Sciatic nerve (tissue), 2 donors: Measurements from ENCODE around the gene RAB40B. TPM values are rescaled to one million over a fixed set of nuclear protein-coding genes. Genes with fewer than 3 reads are reported as not detected.

Source experiments
- ATAC-seq: fragments of 200-7000 bp; cut with Tn5 transposase; one replicate; pipeline ENCODE4 v1.9.1; 2020; ENCODE audit warnings: mild to moderate bottlenecking, moderate library complexity
- DNase-seq: peaks from one replicate; pipeline ENCODE4 v3.0.0-alpha.2; 2020; ENCODE audit warnings: low spot score
- intact Hi-C: fragments of 100-400 bp; cut with DNase I; formaldehyde crosslinking; loops from one replicate; pipeline ENCODE4 v1.14.2; 2022
- total RNA-seq: library from RNA; stranded (reverse); fragmentation: NEBNext Ultra II Directional; extraction: Animal tissue kit (Norgen Biotek cat#: 25700); gene quantifications from one replicate; pipeline ENCODE4 v1.2.1, GENCODE V29; 2021
- donor health status: DM: no; HTN: no; CAD: no.
- donor health status: DM: no; HTN: no; CAD: no.

RAB40B gene
- total RNA-seq, 1 donor from 2014 or later: 30.3 TPM

- DNase-seq (no peak), ATAC-seq (no peak)
- intact Hi-C loops: no loop called here
Observed at GRCh38 chr17:82718986-82719685, 20.6 kb upstream of the RAB40B start.

GRCh38 chr17:82716203-82717010, 17.9 kb upstream of the RAB40B start, which contains the start of gene FN3KRP:
FN3KRP (plus strand) TSS chr17:82716706; CDS start chr17:82716756, 50 bp downstream.
- peak; percentile 95 for ATAC-seq
- intact Hi-C loops: no loop called here
- peak; percentile 95 for DNase-seq

DNA sequence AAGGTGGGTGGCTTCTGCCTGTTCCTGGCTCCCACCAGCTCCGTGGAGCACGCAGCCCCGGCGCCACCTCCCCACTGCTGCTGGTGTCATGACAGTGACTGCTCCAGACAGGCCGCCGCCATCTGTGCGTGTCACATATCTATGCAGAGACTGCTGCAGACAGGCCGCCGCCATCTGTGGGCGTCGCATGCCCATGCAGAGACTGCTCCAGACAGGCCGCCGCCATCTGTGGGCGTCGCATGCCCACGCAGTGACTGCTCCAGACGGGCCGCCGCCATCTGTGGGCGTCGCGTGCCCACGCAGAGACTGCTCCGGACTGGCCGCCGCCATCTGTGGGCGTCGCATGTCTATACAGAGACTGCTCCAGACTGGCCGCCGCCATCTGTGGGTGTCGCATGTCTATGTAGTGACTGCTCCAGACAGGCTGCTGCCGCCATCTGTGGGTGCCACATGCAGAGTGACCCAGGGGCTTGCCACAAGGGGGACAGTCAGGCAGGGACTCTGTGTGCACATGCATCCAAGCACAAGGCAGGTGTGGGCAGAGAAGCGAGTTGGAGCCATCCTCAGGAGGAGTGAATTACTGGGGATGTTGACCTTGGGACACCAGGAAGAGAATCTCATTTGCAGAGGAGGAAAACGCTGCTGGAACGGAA, 14.7 kb upstream of the RAB40B start:
- DNase-seq (no peak), ATAC-seq (no peak)
- intact Hi-C loops: no loop called here

GRCh38 chr17:82710499-82711232, 12.2 kb upstream of the RAB40B start:
- ATAC-seq (no peak), DNase-seq (no peak)
- intact Hi-C loops: no loop called here

DNA sequence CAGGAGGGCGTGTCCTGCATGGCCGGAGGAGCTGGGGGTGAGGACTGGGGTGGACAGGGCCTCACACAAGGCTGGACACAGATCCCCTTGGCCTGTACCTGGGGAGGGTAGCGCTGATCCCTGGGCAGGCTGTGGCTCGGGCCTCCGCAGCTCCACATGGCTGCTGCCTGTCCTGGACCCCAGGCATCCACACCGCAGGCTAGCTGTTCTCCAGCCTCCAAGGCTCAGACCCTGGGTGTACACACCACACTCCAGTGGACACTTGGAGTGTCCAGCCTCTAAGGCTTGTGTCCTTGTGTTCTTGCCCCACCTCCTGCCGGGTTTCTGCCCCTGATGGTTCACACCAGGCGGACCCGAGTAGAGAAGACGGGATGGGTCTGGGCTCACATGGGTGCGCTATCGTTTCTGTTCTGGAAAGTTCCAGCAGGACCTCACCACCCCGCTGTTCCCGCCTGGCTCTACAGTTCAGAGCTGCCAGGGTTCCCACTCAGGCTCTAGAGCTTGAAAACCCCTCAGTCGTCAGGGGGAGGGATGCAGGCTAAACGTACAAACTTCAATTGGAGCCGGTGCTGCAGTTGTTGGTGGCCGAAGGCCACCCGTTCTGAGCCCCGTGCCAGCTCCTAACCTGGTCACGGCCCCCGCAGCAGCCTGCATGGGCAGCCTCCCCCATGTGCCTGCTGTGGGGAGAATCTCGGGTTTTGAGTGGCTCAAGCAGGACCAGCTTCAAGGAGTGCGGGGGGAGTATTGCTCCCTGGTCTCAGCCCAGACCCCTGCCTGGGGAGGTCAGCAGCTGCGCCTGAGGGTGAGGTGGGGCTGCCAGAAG, 11.4 kb upstream of the RAB40B start:
- ATAC-seq (no peak), DNase-seq (no peak)
- intact Hi-C loops: no loop called here

DNA sequence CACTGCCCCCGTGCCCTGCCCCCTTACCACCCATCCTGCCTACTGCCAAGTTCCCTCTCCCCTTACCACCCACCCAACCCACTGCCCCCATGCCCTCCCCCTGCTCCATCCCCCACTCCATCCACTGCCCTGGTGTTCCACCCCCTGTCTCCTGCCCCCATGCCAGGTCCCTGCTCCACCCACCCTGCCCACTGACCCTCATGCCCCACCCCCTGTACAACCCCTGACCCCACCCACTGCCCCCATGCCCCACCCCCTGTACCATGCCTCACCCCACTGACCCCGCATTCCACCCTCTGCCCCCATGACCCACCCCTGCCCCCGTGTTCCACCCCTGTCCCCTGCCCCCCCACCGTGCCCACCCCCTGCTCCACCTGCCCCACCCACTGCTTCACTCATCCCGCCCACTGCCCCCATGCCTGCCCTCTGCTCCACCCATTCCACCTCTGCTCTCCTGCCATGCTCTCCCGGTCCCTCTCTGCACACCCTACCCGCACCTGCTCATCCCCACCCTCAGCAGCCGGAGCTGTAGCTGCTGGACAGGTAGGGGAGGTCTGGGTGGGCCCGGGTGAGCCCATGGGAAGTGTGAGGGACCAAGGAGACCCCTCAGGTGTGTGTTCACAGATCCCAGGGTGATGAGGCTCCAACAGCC, 10.7 kb upstream of the RAB40B start:
- ATAC-seq: no peak
- DNase-seq: no peak
- intact Hi-C loops: no loop called here

- intact Hi-C loops: no loop called here
- no peak for ATAC-seq
- DNase-seq: no peak
Observed at GRCh38 chr17:82705756-82706155, 7.3 kb upstream of the RAB40B start.

- intact Hi-C loops: no loop called here
- ATAC-seq: no peak
- no peak for DNase-seq
Observed at GRCh38 chr17:82704886-82705285, 6.4 kb upstream of the RAB40B start.

DNA sequence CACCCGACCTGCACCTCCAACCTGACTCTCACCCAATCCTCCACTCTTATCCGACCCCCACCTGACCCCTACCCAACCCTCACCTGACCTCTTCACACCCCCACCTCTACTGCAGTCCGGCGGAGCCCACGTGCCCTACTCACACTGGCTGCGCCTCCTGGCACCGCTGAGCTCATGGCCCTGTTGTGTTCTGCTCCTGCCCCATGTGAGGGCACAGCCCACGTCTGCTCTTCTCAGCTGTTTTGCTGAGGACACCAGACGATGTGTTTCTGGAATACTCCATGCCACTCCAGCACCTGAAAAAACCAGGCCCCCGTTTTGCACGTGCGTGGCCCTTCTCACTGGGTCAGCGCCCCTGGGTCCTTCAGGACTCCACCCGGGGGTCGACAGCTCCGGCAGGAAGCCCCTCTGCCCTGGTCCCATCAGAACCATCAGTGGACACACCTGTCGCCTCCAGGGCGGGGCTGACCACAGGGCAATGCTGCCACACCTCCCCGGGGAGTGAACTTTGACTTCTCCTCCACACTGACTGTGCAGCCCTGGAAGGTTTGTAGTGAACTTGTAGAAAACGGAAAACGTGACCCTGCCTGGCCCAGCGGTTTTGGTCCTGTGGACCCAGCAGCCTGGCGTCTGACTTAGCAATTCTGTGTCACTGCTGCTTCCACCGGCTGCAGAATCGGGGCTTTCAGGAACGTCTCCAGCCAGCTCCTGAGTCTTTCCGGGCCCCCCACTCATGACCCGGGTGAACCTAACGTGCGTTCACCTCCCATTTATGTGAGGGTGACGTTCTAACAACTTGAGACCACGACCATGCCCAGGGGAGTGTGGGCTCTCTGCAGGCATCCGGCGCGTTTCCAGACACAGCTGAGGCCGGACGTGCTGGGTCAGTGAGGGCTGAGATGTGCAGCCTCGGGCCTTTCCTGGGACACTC, 5.7 kb upstream of the RAB40B start:
- ATAC-seq (no peak), DNase-seq (no peak)
- intact Hi-C loops: no loop called here

- DNase-seq (no peak), ATAC-seq (no peak)
- intact Hi-C loops: no loop called here
Observed at GRCh38 chr17:82703036-82703745, 4.7 kb upstream of the RAB40B start.

DNA sequence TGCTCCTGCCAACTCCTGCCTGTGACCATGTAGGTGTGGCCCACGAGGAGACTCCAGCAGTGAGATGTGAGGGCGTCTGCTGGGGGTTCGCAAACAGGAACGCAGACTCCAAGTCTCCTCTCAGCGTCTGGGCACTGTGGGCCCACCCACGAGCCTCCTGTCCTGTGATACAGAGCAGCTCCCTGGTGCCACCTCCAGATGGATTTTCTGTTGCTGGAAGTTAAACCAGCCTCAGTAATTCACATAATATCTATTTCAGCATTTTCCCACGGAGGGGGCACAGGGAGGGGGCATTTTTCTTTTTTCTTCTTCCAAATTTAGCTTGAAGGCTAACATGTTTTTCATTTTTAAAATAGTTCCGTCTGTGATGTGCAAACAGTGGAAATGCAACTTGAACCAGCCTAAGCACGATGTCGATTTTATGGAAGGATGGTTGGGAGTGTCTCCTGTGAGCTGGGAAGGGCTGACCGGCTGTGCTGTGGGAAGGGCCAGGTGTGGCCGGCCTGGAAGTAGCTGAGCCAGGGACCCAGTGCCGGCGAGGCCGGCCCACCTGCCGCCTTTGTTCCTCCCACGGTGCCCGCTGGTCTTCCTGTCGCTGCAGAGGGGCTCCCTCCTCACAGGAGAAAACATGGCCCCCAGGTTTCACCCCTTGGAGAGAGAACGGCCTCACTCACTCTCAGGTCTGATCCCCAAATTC, 3.9 kb upstream of the RAB40B start:
- ATAC-seq (no peak), DNase-seq (no peak)
- intact Hi-C loops: no loop called here

DNA sequence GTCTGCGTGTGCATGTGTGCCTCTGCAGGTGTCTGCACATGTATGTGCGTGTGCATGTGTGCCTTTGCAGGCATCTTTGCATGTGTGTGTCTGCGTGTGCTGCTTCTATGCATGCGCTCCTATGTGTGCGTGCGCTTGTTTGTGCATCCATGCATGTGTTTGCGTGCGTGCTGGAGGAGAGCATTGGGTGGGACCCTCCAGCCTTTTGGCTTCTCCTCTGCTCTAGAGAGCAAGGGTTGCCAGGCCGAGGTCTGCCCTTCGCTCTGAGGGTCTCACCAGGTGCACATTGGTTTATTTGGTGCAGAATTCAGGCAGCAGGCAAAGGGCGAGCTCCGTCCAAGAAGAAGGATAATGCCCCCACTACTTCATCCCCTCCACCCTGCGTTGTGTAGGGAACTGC, 1.1 kb upstream of the RAB40B start:
- DNase-seq: no peak
- intact Hi-C loops: no loop called here
- no peak for ATAC-seq

GRCh38 chr17:82698974-82699442, 510 bp upstream of the RAB40B start:
- intact Hi-C loops: no loop called here
- ATAC-seq (no peak), DNase-seq (no peak)

- DNase-seq: no peak
- no peak for ATAC-seq
- intact Hi-C loops: no loop called here
Observed at GRCh38 chr17:82697808-82698064, 762 bp downstream of the RAB40B start.

- intact Hi-C loops: no loop called here
- ATAC-seq (no peak), DNase-seq (no peak)
Observed at GRCh38 chr17:82696916-82697807, 1.3 kb downstream of the RAB40B start.
